GM23338 (cell line): ENCODE results near the gene HHATL. TPM values are rescaled to one million over a fixed set of nuclear protein-coding genes. Genes with fewer than 3 reads are reported as not detected.

Source experiments
- ATAC-seq: fragments of 200-7000 bp; cut with Tn5 transposase; 3 replicates; pipeline ENCODE4 v1.9.1; 2020
- DNase-seq: peaks from one replicate; pipeline ENCODE4 v3.0.0-alpha.2; 2015; ENCODE audit warnings: low spot score
- H2AFZ ChIP-seq: fragments of 200-600 bp; sonication (generic); 2 replicates; pipeline ENCODE4 v1.8.0; 2016; ENCODE audit warnings: antibody characterized with exemption, mild to moderate bottlenecking, moderate library complexity
- H3F3A ChIP-seq: fragments of 200-600 bp; sonication (generic); replicated peaks from 2 replicates; pipeline ENCODE4 v1.8.0; 2017; ENCODE audit warnings: antibody characterized with exemption, mixed run types, low read depth
- H3K27ac ChIP-seq: fragments of 200-600 bp; sonication (generic); 2 replicates; pipeline ENCODE4 v1.6.1; 2016; ENCODE audit warnings: low read depth
- H3K27me3 ChIP-seq: fragments of 200-600 bp; sonication (generic); 2 replicates; pipeline ENCODE4 v1.8.0; 2016; ENCODE audit warnings: mild to moderate bottlenecking, mixed run types, moderate library complexity; ENCODE audit not compliant: insufficient read depth
- H3K36me3 ChIP-seq: fragments of 200-600 bp; sonication (generic); 2 replicates; pipeline ENCODE4 v1.8.0; 2016; ENCODE audit warnings: mild to moderate bottlenecking; ENCODE audit not compliant: insufficient read depth
- H3K4me1 ChIP-seq: fragments of 200-600 bp; sonication (generic); 2 replicates; pipeline ENCODE4 v1.8.0; 2016; ENCODE audit warnings: mild to moderate bottlenecking, moderate library complexity; ENCODE audit not compliant: insufficient read depth
- H3K4me2 ChIP-seq: fragments of 200-600 bp; sonication (generic); 2 replicates; pipeline ENCODE4 v1.7.1; 2017; ENCODE audit warnings: mixed run types
- H3K4me3 ChIP-seq: fragments of 200-600 bp; sonication (generic); 2 replicates; pipeline ENCODE4 v1.6.1; 2016; ENCODE audit warnings: mixed run types
- H3K79me2 ChIP-seq: fragments of 200-600 bp; sonication (generic); replicated peaks from 2 replicates; pipeline ENCODE4 v1.8.0; 2017; ENCODE audit warnings: mild to moderate bottlenecking; ENCODE audit not compliant: insufficient read depth
- H3K9me2 ChIP-seq: fragments of 200-600 bp; sonication (generic); 2 replicates; pipeline ENCODE4 v1.8.0; 2017; ENCODE audit not compliant: insufficient read depth
- H4K20me1 ChIP-seq: fragments of 200-600 bp; sonication (generic); replicated peaks from 2 replicates; pipeline ENCODE4 v1.8.0; 2017; ENCODE audit warnings: mild to moderate bottlenecking; ENCODE audit not compliant: insufficient read depth
- H3K27ac Mint-ChIP-seq: 2 replicates; pipeline ENCODE4 v1.8.0; 2020; ENCODE audit warnings: inconsistent platforms, mild to moderate bottlenecking, moderate library complexity, mixed read lengths
- H3K27me3 Mint-ChIP-seq: 3 replicates; pipeline ENCODE4 v1.8.0; 2022; ENCODE audit warnings: low read depth, mild to moderate bottlenecking, moderate library complexity, mixed read lengths, inconsistent platforms; ENCODE audit not compliant: insufficient read depth, poor library complexity
- H3K36me3 Mint-ChIP-seq: 3 replicates; pipeline ENCODE4 v1.8.0; 2021; ENCODE audit warnings: low read depth, mild to moderate bottlenecking, inconsistent platforms, moderate library complexity, mixed read lengths
- H3K4me1 Mint-ChIP-seq: 3 replicates; pipeline ENCODE4 v1.8.0; 2020; ENCODE audit warnings: mild to moderate bottlenecking, inconsistent platforms, mixed read lengths
- H3K4me3 Mint-ChIP-seq: 3 replicates; pipeline ENCODE4 v1.8.0; 2021; ENCODE audit warnings: moderate library complexity, mild to moderate bottlenecking, inconsistent platforms, mixed read lengths
- H3K9me3 Mint-ChIP-seq: 3 replicates; pipeline ENCODE4 v1.8.0; 2020; ENCODE audit warnings: moderate library complexity, mild to moderate bottlenecking, inconsistent platforms, mixed read lengths
- CREB1 ChIP-seq: fragments of 250-450 bp; sonication (Bioruptor Pico); IDR thresholded peaks from 2 replicates; pipeline ENCODE4 v1.5.0; 2020; ENCODE audit warnings: low read depth, mild to moderate bottlenecking, moderate library complexity
- CTCF ChIP-seq, 2 experiments: fragments of 200-600 bp in 1 of 2; sonication (generic) in 1 of 2; conservative IDR thresholded peaks; 2 replicates each; pipeline versions ENCODE4 v1.5.1 to v1.6.1; 2016 to 2017; ENCODE audit warnings: antibody characterized with exemption in 2 of 2, low read depth in 2 of 2, mild to moderate bottlenecking in 2 of 2, moderate library complexity in 1 of 2
- ETS1 ChIP-seq: IDR thresholded peaks from 2 replicates; pipeline ENCODE4 v1.6.1; 2016; ENCODE audit warnings: antibody characterized with exemption
- EZH2 ChIP-seq: fragments of 200-600 bp; sonication (generic); IDR thresholded peaks from one replicate; pipeline ENCODE4 v1.8.0; 2017; ENCODE audit warnings: antibody characterized with exemption, mild to moderate bottlenecking, low read depth; ENCODE audit not compliant: unreplicated experiment
- EZH2phosphoT487 ChIP-seq: fragments of 200-600 bp; sonication (generic); IDR thresholded peaks from one replicate; pipeline ENCODE4 v1.8.1; 2018; ENCODE audit warnings: antibody characterized with exemption; ENCODE audit not compliant: unreplicated experiment
- JUNB ChIP-seq: IDR thresholded peaks from one replicate; pipeline ENCODE4 v1.6.1; 2016; ENCODE audit warnings: antibody characterized with exemption; ENCODE audit not compliant: unreplicated experiment
- NANOG ChIP-seq: IDR thresholded peaks from 2 replicates; pipeline ENCODE4 v1.6.1; 2016; ENCODE audit warnings: antibody characterized with exemption, borderline replicate concordance
- POLR2AphosphoS5 ChIP-seq: IDR thresholded peaks from 2 replicates; pipeline ENCODE4 v1.6.1; 2016; ENCODE audit warnings: antibody characterized with exemption, low read depth
- REST ChIP-seq: IDR thresholded peaks from one replicate; pipeline ENCODE4 v1.6.1; 2018; ENCODE audit warnings: antibody characterized with exemption; ENCODE audit not compliant: unreplicated experiment
- STAT1 ChIP-seq: IDR thresholded peaks from one replicate; pipeline ENCODE4 v1.6.1; 2016; ENCODE audit warnings: antibody characterized with exemption; ENCODE audit not compliant: unreplicated experiment
- ZNF114 ChIP-seq: fragments of 250-450 bp; sonication (Bioruptor Pico); IDR thresholded peaks from 2 replicates; pipeline ENCODE4 v1.5.0; 2020; ENCODE audit warnings: mild to moderate bottlenecking, moderate library complexity
- ZNF331 ChIP-seq: fragments of 250-450 bp; sonication (Bioruptor Pico); IDR thresholded peaks from 2 replicates; pipeline ENCODE4 v1.5.0; 2020; ENCODE audit warnings: low read depth, mild to moderate bottlenecking, moderate library complexity
- ZNF462 ChIP-seq: fragments of 250-450 bp; sonication (Bioruptor Pico); IDR thresholded peaks from 2 replicates; pipeline ENCODE4 v1.5.0; 2020; ENCODE audit warnings: mild to moderate bottlenecking, moderate library complexity
- polyA plus RNA-seq: library from polyadenylated mRNA; unstranded; fragments of >200 nt; fragmentation: Nextera tagmentation; extraction: Ambion mirVana; gene quantifications from 2 replicates; pipeline ENCODE4 v1.2.1, GENCODE V29; 2016
- total RNA-seq: library from RNA; depleted of rRNA; stranded (reverse); fragments of >200 nt; shearing (Covaris generic); gene quantifications from 2 replicates; pipeline ENCODE4 v1.2.3, GENCODE V29; 2014

The HHATL gene
- total and polyA plus RNA-seq, 2 experiments from 2014 or later, result not detected

- Histone ChIP-seq H3K36me3 (no peaks in the 10 kb centered on the region), H3K4me2 (no peak overlapping the region), H3K27me3 (no peaks in the 10 kb centered on the region), H4K20me1 (no peaks in the 10 kb centered on the region), H3K79me2 (no peaks in the 10 kb centered on the region), H3K4me1 (no peaks in the 10 kb centered on the region), H3K27ac (no peak overlapping the region), H3F3A (no peaks in the 10 kb centered on the region), H2AFZ (no peak overlapping the region), H3K9me2 (no peaks in the 10 kb centered on the region), H3K4me3 (no peak overlapping the region)
- H3K27ac Mint-ChIP-seq, result no peak overlapping the region
- H3K9me3 Mint-ChIP-seq, result no peaks in the 10 kb centered on the region
- no peak for TF ChIP-seq CREB1
- TF ChIP-seq CTCF (conservative IDR thresholded peaks at IDR 0.05; ENCODE audit: low read depth in 2 of 2), result no peak
- no peak for TF ChIP-seq EZH2
- TF ChIP-seq REST, result no peak
- no peak for TF ChIP-seq JUNB
- no peak for TF ChIP-seq STAT1
- TF ChIP-seq ZNF331 (CRISPR knock-in tag), result no peak
- no peak for TF ChIP-seq POLR2AphosphoS5
- TF ChIP-seq ETS1, result no peak
- no peak for TF ChIP-seq ZNF114 (CRISPR knock-in tag)
- TF ChIP-seq NANOG, result no peak
- no peak for TF ChIP-seq EZH2phosphoT487
- no peak for TF ChIP-seq ZNF462 (CRISPR knock-in tag)
- ATAC-seq (no peak), DNase-seq (no peak)
- peaks cover 11% of the 10 kb centered on the region for H3K27me3 Mint-ChIP-seq
- no peaks in the 10 kb centered on the region for H3K36me3 Mint-ChIP-seq
- no peak overlapping the region for H3K4me3 Mint-ChIP-seq
- peaks cover 8% of the 10 kb centered on the region for H3K4me1 Mint-ChIP-seq
Measured at GRCh38 chr3:42703695-42704025, 1.1 kb upstream of the HHATL start.
